DOHH2 (cell line): ENCODE results near the gene IFNA14.
"Not testable (repeated sequence)": the region's sequence is repeated elsewhere in the genome, so short reads cannot be mapped to it uniquely, and the experiment has no call there.

Experiments
- CTCF ChIP-seq: fragments of 200-600 bp; sonication (generic); IDR thresholded peaks from one replicate; pipeline ENCODE4 v1.5.1; 2014; ENCODE audit warnings: antibody characterized with exemption, mild to moderate bottlenecking, low read depth, low read length; ENCODE audit not compliant: poor library complexity, severe bottlenecking
- EZH2phosphoT487 ChIP-seq: fragments of 200-600 bp; sonication (generic); IDR thresholded peaks from 2 replicates; pipeline ENCODE4 v1.6.1; 2017; ENCODE audit warnings: borderline replicate concordance, mild to moderate bottlenecking, antibody characterized with exemption, low read length, moderate library complexity, mixed read lengths

DNA sequence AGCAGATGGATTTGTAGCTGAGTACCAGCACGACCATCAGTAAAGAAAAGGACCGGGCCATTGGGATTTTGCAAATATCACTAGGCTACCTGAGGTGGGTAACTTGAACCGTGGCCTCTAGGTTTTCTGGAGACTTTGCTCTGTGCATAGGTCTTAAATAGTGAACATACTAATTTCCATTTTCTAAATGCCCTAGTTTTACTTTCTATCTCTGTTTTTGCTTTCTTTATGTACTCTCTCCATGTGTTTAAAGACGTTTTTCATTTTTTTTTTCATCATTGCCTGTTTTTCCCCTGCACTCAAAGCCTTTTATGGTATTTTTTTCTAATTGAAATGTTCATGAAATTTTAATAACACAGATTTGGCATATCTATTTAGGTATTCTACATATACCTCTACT, 37.7 kb downstream of the IFNA14 start, which contains the start of gene IFNA7:
- not testable (repeated sequence) for TF ChIP-seq CTCF, EZH2phosphoT487
